Kidney epithelial cell (primary cell): ENCODE measurements around the gene OR4X2. TPM values are rescaled to one million over a fixed set of nuclear protein-coding genes. Genes with fewer than 3 reads are reported as not detected.

Source experiments
- DNase-seq: peaks from one replicate; pipeline ENCODE4 v3.0.0-alpha.2; 2010; ENCODE audit warnings: low read depth
- H3K27me3 ChIP-seq: 2 replicates; pipeline ENCODE4 v1.6.0; 2011; ENCODE audit warnings: low read length; ENCODE audit not compliant: control insufficient read depth, insufficient read depth
- H3K36me3 ChIP-seq: 2 replicates; pipeline ENCODE4 v1.5.1; 2011; ENCODE audit warnings: low read length; ENCODE audit not compliant: control insufficient read depth, insufficient read depth
- H3K4me3 ChIP-seq: 2 replicates; pipeline ENCODE4 v1.5.1; 2011; ENCODE audit warnings: low read depth, mild to moderate bottlenecking, control low read depth, low read length
- total RNA-seq: library from RNA; depleted of rRNA; stranded (reverse); fragments of >200 nt; gene quantifications from 2 replicates; pipeline ENCODE4 v1.2.3, GENCODE V29; 2015
- TF ChIP-seq, protein P1 (sequence below): IDR thresholded peaks from 2 replicates; pipeline ENCODE4 v1.5.1; 2011; ENCODE audit warnings: mild to moderate bottlenecking, moderate library complexity, low read length, control low read depth, inconsistent platforms; ENCODE audit not compliant: insufficient read depth, poor library complexity, severe bottlenecking

Gene OR4X2
- total RNA-seq, 1 donor from 2014 or later, result not detected

DNA sequence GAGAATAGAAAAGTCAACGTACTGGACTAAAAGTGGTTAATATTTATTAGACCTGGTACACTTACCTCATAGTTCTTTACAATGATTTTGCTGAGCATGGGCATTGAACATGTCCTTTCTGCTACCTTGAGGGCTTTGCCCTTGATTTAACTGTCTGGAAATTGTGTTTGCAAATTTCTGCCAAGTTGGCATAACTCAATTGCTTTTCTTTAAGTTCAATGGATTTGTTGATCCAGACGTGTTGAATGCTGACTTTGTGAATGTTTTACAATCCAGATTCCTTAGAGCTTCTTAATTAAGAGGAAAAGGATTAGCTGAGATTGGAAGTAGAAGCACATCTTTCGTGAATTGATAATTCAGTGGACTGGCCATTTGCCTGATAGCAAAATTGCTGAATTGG lies 7.2 kb upstream of the OR4X2 start:
- no peak overlapping the region for H3K4me3 ChIP-seq
- no peak for DNase-seq
- H3K27me3 ChIP-seq, result no peaks in the 10 kb centered on the region
- TF ChIP-seq, protein P1, sequence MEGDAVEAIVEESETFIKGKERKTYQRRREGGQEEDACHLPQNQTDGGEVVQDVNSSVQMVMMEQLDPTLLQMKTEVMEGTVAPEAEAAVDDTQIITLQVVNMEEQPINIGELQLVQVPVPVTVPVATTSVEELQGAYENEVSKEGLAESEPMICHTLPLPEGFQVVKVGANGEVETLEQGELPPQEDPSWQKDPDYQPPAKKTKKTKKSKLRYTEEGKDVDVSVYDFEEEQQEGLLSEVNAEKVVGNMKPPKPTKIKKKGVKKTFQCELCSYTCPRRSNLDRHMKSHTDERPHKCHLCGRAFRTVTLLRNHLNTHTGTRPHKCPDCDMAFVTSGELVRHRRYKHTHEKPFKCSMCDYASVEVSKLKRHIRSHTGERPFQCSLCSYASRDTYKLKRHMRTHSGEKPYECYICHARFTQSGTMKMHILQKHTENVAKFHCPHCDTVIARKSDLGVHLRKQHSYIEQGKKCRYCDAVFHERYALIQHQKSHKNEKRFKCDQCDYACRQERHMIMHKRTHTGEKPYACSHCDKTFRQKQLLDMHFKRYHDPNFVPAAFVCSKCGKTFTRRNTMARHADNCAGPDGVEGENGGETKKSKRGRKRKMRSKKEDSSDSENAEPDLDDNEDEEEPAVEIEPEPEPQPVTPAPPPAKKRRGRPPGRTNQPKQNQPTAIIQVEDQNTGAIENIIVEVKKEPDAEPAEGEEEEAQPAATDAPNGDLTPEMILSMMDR, result no peak
- no peaks in the 10 kb centered on the region for H3K36me3 ChIP-seq

DNA sequence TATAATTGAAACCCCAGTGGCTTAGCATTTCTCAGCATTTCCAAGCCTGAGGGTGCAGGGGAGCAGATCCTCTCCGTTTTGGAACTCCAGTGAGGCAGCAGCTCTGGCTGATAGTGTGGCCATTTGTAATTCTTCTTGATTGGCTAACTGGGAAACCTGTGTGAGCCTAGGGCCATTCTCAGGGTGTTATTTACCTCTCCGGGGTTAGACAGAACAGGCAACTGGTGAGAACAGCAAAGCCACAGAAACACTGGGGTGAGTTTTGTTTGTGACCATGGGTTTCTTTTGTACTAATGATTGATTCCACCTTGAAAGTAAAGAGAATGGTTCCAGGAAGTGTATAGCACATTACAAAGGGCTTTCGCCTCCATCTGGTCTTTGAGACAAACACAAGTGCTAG lies 2.4 kb upstream of the OR4X2 start:
- no peak for DNase-seq
- TF ChIP-seq, protein P1, result no peak
- Histone ChIP-seq H3K4me3 (no peak overlapping the region), H3K36me3 (no peaks in the 10 kb centered on the region), H3K27me3 (no peaks in the 10 kb centered on the region)

DNA sequence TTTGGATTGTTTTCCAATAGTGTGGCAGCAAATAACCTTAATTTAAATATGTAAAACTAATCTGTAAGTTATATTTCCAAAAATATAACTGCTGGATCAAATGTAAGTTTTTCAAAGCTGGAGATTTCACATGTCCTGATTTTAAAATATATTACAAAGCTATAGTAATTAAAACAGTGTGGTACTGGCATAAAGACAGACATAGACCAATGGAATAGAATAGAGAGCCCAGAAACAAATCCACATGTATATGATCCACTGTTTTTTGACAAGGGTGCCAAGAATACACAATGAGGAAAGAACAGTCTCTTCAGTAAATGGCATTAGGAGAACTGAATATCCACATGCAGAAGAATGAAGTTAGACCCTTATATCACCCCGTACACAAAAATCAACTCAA lies 4.0 kb downstream of the OR4X2 start:
- Histone ChIP-seq H3K36me3 (no peaks in the 10 kb centered on the region), H3K4me3 (no peak overlapping the region), H3K27me3 (no peaks in the 10 kb centered on the region)
- no peak for DNase-seq
- TF ChIP-seq, protein P1, result no peak

DNA sequence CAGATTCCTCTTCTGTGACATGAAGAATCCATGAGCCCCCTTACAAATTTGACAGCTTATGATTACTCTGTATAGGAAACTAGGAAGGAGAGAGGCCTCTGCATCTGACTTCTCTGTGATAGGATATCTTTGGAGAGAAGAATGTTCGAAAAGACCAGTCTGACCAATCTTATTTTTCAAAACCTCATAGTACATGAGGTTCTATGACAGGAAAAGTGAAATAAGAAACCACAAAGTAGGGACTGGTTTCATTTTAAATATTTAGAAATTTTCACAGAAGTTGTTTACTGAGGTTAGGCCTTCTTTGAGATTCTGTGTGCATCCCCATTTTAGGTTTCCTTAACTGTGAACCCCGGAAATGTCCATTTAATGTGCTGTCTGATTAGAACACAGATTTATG lies 16.7 kb downstream of the OR4X2 start:
- DNase-seq, result no peak
- H3K4me3 ChIP-seq, result no peak overlapping the region
- no peaks in the 10 kb centered on the region for H3K36me3 ChIP-seq
- no peaks in the 10 kb centered on the region for H3K27me3 ChIP-seq
- TF ChIP-seq, protein P1, result no peak

DNA sequence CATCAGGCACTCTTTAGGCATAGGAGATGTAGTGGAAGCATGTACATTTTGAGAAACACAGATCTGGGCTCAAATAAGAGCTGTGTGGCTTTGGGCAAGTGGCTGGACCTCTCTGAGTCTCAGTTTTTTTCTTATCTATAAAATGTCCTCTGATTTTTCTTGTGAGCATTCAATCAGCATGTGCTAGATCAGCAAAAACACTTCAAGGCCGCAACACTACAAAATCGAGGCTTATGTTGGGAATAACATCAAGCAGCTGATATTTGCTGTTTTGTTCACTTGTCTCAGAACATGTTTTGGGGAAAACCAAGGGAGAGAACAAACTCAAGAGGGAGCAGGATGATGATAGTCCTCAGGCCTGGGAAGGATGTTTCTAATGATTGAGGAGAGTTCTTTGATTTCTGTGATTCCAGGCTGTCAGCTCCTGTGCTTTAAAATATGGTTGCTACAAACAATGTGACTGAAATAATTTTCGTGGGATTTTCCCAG lies 18.6 kb downstream of the OR4X2 start, which contains the start of gene OR4X1:
Gene OR4X1 (plus strand): TSS at position 439 of the 489 bp plus-strand sequence. CDS start 0 bp downstream, at position 439.
- no peaks in the 10 kb centered on the region for H3K36me3 ChIP-seq
- TF ChIP-seq, protein P1, result no peak
- DNase-seq, result no peak
- H3K4me3 ChIP-seq, result no peak within 1 kb of the TSS
- H3K27me3 ChIP-seq, result no peaks in the 10 kb centered on the region

DNA sequence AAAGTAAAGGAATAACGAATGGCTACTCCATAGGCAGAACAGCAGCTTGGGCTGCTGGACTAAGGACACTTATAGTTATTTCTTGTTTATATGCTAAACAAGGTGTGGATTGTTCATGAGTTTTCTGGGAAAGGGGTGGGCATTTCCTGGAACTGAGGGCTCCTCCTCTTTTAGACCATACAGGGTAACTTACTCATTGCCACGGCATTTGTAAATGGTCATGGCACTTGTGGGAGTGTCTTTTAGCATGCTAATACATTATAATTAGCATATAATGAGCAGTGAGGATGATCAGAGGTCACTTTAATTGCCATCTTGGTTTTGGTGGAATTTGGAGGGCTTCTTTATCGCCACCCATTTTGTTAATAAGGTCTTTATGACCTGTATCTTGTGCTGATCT lies 25.7 kb downstream of the OR4X2 start:
- no peak overlapping the region for H3K4me3 ChIP-seq
- TF ChIP-seq, protein P1, result no peak
- H3K27me3 ChIP-seq, result no peaks in the 10 kb centered on the region
- H3K36me3 ChIP-seq, result no peaks in the 10 kb centered on the region
- no peak for DNase-seq
